DMS153 treated with DMSO at 0.1 percent for 48 hours (cell line): ENCODE measurements around the gene ECI1.

ENCODE experiments used
- DNase-seq: peaks from one replicate; lab custom pipeline; 2025; ENCODE audit not compliant: unreplicated experiment; lab: John Stamatoyannopoulos, UW

Gene ECI1

GRCh38 chr16:2197765-2198164, 53.6 kb downstream of the ECI1 start:
- no peak for DNase-seq

DNA sequence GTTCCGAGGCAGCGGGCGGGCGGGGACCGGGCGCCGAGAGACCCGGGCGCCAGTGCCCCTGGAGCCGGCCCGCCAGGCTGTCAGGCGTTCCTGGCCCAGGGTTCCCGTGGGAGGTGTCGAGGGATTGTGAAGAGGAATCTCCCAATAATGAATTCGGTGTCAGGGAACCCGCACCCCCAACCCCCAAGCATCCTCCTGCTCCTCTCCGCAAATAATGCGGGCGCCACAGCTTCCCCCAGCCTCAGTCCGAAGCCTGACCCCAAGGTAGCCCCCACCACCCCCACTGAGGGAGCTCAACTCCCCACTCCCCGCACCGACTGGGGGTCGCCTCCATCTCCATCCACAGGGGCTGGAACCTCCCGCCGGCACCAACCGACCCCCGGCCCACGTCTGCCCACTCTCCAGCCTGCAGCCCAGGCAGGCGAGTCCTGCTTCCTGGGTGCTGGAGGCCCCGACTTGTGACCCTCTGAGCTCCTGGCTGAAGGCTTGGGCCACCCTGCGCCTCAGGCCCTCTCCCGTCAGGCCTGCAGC, 54.3 kb downstream of the ECI1 start:
- DNase-seq = no peak

DNA sequence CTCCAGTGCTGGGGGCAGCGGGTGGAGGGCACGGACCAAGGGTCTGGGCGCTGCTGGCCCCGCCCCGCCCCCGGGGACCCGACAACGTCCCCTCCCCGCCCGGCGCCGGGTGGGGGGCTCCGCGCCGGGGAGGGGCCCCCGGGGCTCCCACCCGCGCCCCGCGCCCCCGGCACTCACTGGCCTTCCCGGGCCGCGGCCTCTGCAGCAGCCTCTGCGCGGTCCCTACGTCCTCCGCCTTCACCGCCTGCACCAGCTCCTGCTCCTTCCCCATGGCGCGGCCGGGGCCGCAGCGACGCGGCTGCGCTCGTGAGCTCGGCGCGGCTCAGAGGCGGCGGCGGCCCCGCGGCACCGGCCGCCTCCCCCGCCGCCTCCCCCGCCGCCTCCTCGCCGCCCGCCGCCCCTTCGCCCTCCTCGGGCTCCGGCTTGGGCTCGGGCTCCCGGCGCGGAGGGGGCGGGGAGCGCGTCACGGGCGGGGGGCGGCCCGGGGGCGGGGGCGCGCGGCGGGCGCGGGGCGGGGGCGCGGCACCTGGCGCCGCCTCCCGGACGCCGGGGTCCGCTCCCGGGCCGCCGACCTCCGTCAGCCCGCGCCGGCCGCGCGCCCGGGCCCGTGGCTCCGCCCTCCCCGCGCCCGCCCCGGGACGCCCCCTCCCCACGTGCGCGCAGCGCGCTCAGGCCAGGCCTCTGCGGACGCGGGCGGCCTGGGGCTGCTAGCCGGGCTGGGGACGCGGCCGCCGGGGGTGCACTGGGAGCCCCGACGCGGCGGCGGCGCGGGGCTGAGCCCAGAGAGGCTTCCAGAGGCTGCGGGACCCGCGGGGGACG, 55.0 kb downstream of the ECI1 start, which contains the start of gene CASKIN1:
CASKIN1 (minus strand) TSS at position 444 of the 819 bp plus-strand sequence; CDS start at position 271, 173 bp downstream.
- no peak for DNase-seq

- DNase-seq = no peak
Observed at GRCh38 chr16:2195322-2196161, 55.8 kb downstream of the ECI1 start.

GRCh38 chr16:2194852-2195321, 56.5 kb downstream of the ECI1 start:
- DNase-seq = peak; percentile 32

DNA sequence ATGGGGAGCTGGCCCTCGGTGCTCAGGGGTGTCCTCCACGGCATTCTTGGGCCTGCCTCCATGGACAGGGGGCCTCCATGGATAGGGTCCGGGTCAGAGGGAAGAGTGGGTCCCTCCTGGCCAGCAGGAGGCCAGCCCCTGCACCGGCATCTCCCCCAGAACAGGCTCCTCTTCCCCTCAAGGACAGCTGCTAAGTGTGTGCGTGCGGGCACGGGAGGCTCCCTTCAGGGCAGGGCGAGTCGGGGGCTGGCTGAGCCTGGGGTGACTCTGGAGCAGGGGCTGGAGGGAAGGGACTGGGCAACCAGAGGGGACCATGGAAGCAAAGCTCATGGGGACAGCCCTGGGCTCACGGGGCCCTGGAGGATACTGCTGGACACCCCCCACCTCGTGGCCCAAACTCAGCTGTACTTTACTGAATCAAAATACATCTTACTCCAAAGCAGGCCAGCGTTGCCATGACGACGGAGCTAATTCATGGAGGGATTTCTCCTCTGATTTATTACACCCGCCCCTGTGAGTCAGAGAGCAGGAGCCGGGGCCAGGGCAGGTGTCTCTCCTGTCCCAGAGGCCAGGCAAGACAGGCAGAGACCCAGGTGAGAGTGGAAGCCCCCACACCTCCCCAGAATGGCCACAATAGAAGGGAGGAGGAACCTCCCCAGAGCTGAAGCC, 57.1 kb downstream of the ECI1 start:
- DNase-seq = no peak

DNA sequence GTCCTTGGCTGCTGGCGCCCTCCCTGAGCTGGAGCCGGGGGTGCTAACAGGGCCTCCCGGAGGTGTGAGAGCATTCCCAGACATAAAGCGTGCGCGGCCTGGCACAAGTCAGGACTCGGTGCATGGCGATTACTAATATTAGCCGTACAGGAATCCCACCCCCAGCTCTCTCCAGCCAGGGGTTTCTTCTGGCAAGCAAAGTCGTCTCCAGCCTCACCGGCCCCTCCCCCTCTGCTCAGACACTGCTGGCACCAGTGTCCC, 60.0 kb downstream of the ECI1 start:
- no peak for DNase-seq

DNA sequence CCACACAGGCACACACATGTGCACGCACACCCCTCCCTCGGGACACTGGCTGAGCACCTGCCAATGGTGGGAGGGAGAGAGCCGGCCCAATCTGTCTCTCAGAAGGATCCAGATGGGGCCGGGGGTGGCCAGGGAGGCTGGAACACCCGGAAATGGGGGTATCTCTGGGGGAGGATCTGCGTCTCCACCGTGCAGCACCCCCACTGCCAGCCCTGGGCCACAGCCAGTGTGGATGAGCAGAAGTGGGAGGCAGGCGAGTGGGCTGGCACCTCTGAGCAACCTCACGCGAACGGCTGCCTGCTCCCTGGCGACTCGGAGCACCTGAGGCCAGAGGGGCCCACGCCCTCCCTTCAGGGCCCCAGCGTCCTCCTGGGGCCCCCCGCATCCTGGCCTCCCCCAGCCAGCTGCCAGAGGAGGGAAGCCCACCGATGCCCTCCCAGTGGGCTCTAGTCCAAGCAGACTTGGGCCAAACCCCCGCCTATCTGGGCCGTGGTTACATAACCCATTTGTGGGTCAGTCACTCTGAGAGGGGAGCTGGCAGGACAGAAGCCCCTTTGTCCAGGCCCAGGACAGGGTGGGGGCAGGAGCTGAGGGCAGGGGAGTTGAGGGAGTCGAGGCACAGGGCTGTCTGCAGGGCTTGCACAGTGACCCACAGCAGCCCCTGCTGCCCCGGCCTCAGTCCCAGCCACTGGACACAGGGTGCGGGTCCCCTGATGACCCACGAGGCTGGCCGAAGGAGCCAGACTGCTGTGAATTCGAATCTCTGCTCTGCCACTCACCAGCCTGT, 60.5 kb downstream of the ECI1 start:
- DNase-seq = no peak

GRCh38 chr16:2190002-2190658, 61.3 kb downstream of the ECI1 start:
- DNase-seq = no peak
